Glutamatergic neuron (in vitro differentiated cells): ENCODE data around the gene STXBP4. TPM values are rescaled to one million over a fixed set of nuclear protein-coding genes. Genes with fewer than 3 reads are reported as not detected.

Experiments
- DNase-seq: peaks from one replicate; pipeline ENCODE4 v3.0.0; 2022
- H3K27ac Mint-ChIP-seq: one replicate; pipeline ENCODE4 v1.8.0; 2020; ENCODE audit warnings: mild to moderate bottlenecking, mixed read lengths, inconsistent platforms; ENCODE audit not compliant: unreplicated experiment
- H3K27me3 Mint-ChIP-seq: one replicate; pipeline ENCODE4 v1.8.0; 2020; ENCODE audit warnings: mild to moderate bottlenecking, moderate library complexity, mixed read lengths, inconsistent platforms; ENCODE audit not compliant: unreplicated experiment
- H3K36me3 Mint-ChIP-seq: one replicate; pipeline ENCODE4 v1.8.0; 2020; ENCODE audit warnings: mild to moderate bottlenecking, mixed read lengths, inconsistent platforms; ENCODE audit not compliant: unreplicated experiment
- H3K4me1 Mint-ChIP-seq: one replicate; pipeline ENCODE4 v1.8.0; 2020; ENCODE audit warnings: mild to moderate bottlenecking, low read depth, mixed read lengths, inconsistent platforms; ENCODE audit not compliant: unreplicated experiment
- H3K4me3 Mint-ChIP-seq: one replicate; pipeline ENCODE4 v1.8.0; 2020; ENCODE audit warnings: mild to moderate bottlenecking, mixed read lengths, inconsistent platforms; ENCODE audit not compliant: unreplicated experiment
- H3K9me3 Mint-ChIP-seq: one replicate; pipeline ENCODE4 v1.8.0; 2020; ENCODE audit warnings: mild to moderate bottlenecking, moderate library complexity, mixed read lengths, inconsistent platforms; ENCODE audit not compliant: unreplicated experiment
- total RNA-seq: library from RNA; stranded (reverse); fragmentation: NEBNext Ultra II Directional; extraction: Animal tissue kit (Norgen Biotek cat#: 25700); gene quantifications from one replicate; pipeline ENCODE4 v1.2.1, GENCODE V29; 2021; ENCODE audit not compliant: unreplicated experiment
- TF ChIP-seq, protein P1 (sequence below): fragments of 200-600 bp; sonication (generic); IDR thresholded peaks from one replicate; pipeline ENCODE4 v1.5.0; 2021; ENCODE audit not compliant: partially characterized antibody, unreplicated experiment

The STXBP4 gene
- total RNA-seq, 1 donor from 2014 or later = 17.7 TPM

DNA sequence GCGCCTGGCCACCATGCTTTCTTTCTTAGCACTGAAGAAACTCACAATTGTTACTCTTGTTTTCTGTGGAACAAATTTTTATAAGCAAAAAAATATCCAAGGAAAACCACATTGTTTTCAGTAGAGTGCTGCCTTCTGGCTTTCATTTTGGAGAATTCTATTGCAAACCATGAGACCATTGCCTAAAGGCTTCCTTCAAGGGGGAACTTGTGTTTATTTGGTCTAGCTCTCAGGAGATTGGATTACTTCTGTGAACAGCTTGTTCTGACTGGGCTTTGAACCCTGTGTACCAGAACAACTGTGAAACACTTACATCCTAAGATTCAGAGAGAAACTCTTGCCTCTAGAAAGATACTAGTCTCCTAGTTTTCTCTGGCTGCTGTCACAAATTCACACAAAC lies 35.9 kb upstream of the STXBP4 start:
- TF ChIP-seq, protein P1, sequence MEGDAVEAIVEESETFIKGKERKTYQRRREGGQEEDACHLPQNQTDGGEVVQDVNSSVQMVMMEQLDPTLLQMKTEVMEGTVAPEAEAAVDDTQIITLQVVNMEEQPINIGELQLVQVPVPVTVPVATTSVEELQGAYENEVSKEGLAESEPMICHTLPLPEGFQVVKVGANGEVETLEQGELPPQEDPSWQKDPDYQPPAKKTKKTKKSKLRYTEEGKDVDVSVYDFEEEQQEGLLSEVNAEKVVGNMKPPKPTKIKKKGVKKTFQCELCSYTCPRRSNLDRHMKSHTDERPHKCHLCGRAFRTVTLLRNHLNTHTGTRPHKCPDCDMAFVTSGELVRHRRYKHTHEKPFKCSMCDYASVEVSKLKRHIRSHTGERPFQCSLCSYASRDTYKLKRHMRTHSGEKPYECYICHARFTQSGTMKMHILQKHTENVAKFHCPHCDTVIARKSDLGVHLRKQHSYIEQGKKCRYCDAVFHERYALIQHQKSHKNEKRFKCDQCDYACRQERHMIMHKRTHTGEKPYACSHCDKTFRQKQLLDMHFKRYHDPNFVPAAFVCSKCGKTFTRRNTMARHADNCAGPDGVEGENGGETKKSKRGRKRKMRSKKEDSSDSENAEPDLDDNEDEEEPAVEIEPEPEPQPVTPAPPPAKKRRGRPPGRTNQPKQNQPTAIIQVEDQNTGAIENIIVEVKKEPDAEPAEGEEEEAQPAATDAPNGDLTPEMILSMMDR = no peak
- H3K27me3 Mint-ChIP-seq = peaks cover 2% of the 10 kb centered on the region
- no peaks in the 10 kb centered on the region for H3K9me3 Mint-ChIP-seq
- H3K4me3 Mint-ChIP-seq = no peak overlapping the region
- H3K36me3 Mint-ChIP-seq = no peaks in the 10 kb centered on the region
- no peak for DNase-seq
- peaks cover 1% of the 10 kb centered on the region for H3K4me1 Mint-ChIP-seq
- H3K27ac Mint-ChIP-seq = no peak overlapping the region

DNA sequence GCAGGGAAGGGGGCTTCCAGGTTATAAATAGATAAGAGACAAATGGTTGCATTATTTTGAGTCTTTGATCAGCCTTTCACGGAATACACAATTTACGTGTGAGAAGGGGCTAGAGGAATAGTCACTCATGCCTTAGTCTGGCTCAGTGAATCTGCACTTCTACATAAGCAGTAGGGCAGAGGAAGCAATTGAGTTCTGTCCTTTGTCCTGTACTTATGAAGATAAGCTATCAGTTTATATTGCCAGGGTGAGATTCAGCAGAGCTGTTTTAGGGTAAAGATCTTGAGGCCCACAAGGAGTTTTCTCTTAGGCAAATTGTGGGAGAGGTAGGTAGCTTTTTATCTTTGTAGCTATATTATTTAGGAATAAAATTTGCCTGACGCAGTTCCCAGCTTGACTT lies 34.6 kb upstream of the STXBP4 start:
- Mint-ChIP-seq H3K36me3 (no peaks in the 10 kb centered on the region), H3K27ac (no peak overlapping the region), H3K9me3 (no peaks in the 10 kb centered on the region), H3K4me3 (no peak overlapping the region), H3K27me3 (peaks cover 2% of the 10 kb centered on the region), H3K4me1 (no peaks in the 10 kb centered on the region)
- DNase-seq = no peak
- TF ChIP-seq, protein P1 = no peak

DNA sequence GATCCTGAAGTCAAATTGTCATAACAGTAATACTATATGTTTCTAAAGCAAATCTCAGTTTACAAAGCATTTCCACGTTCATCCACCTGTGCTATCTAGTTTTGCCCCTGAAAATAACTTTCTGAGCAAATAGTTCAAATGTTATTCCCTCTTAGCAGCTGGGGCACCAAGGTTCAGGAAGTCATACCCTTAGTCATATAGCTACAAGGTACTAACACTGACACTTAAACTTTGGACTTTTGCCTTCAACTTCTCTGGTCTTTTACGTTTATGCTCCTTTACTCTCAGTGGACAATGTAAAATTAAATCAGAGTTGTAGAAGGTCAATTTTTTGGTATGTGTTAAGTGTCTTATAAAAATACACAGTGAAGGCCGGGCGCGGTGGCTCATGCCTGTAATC lies 33.1 kb upstream of the STXBP4 start:
- H3K36me3 Mint-ChIP-seq = no peaks in the 10 kb centered on the region
- no peak for DNase-seq
- H3K27ac Mint-ChIP-seq = no peak overlapping the region
- TF ChIP-seq, protein P1 = no peak
- H3K9me3 Mint-ChIP-seq = no peaks in the 10 kb centered on the region
- H3K27me3 Mint-ChIP-seq = peaks cover 2% of the 10 kb centered on the region
- no peak overlapping the region for H3K4me3 Mint-ChIP-seq
- no peaks in the 10 kb centered on the region for H3K4me1 Mint-ChIP-seq

DNA sequence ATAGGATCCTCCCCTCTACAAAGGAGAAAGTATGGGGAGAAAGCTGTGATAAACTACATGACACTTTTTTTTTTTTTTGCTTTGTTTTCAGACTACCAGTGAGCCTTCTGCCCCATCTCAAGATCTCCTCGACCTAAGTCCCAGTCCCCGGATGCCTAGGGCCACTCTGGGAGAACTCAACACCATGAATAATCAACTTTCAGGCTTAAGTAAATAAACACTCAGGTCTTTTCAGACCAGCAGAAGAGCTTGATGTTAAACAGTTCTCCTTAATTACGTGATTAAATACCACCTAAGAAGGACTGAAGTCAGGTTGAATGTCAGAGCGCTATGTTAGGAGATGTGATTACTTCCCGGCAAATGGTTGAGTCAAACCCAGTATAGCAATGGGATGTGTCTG lies 31.5 kb upstream of the STXBP4 start:
- no peak for DNase-seq
- H3K4me1 Mint-ChIP-seq = no peaks in the 10 kb centered on the region
- H3K36me3 Mint-ChIP-seq = no peaks in the 10 kb centered on the region
- no peak overlapping the region for H3K4me3 Mint-ChIP-seq
- peaks cover 2% of the 10 kb centered on the region for H3K27me3 Mint-ChIP-seq
- no peaks in the 10 kb centered on the region for H3K9me3 Mint-ChIP-seq
- H3K27ac Mint-ChIP-seq = no peak overlapping the region
- TF ChIP-seq, protein P1 = no peak

DNA sequence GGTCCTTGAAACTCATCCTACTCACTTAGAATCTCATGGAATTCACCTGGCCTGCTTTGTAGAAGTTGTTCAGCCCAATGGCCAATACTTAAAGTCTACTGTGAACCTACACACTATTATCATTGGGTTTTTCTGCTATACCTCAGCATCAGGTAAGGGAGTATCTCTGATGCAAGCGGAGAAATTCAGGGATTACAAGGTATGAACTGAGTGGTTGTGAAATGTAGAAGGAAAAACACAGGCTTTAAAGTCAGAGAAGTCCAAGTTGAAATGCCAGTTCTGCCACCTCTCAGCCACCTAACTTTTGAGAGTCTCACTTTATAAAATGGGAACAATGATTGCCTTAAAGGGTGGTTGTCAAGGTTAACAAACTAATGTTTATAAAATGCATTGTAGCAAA lies 31.1 kb upstream of the STXBP4 start:
- TF ChIP-seq, protein P1 = no peak
- Mint-ChIP-seq H3K4me3 (no peak overlapping the region), H3K9me3 (no peaks in the 10 kb centered on the region), H3K36me3 (no peaks in the 10 kb centered on the region), H3K4me1 (no peaks in the 10 kb centered on the region), H3K27me3 (peaks cover 2% of the 10 kb centered on the region), H3K27ac (no peak overlapping the region)
- no peak for DNase-seq
